GM21423 (cell line): ENCODE data around the gene STAP2.
"Not testable (repeated sequence)": the region's sequence is repeated elsewhere in the genome, so short reads cannot be mapped to it uniquely, and the experiment has no call there.

Experiments used
- ATAC-seq: cut with Tn5 transposase; IDR thresholded peaks from one replicate; pipeline ENCODE4 v1.9.1; 2021; ENCODE audit warnings: mild to moderate bottlenecking, moderate library complexity; ENCODE audit not compliant: unreplicated experiment

STAP2 gene

GRCh38 chr19:4358709-4359626 lies 20.3 kb upstream of the STAP2 start:
- ATAC-seq: no peak

GRCh38 chr19:4357921-4358326 lies 19.3 kb upstream of the STAP2 start:
- no peak for ATAC-seq

GRCh38 chr19:4357095-4357797 lies 18.6 kb upstream of the STAP2 start:
- ATAC-seq: no peak

DNA sequence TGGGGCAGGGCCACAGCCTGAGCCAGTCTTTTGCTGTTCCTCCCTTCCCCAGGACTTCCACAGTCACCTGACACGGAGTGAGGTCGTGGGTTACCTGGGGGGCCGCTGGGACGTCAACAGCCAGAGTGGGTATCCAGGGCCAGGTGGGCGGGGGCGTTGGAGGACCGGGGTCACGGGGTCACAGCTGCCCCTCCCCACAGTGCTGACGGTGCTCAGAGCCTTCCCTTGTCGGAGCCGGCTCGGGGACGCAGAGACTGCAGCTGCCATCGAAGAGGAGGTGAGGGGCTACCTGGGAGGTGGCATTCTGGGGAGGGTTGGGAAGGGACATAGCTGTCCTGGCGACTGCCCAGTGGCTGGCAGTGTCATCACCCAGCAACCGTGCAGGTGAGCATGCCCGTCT lies 16.3 kb upstream of the STAP2 start:
- ATAC-seq: no peak

DNA sequence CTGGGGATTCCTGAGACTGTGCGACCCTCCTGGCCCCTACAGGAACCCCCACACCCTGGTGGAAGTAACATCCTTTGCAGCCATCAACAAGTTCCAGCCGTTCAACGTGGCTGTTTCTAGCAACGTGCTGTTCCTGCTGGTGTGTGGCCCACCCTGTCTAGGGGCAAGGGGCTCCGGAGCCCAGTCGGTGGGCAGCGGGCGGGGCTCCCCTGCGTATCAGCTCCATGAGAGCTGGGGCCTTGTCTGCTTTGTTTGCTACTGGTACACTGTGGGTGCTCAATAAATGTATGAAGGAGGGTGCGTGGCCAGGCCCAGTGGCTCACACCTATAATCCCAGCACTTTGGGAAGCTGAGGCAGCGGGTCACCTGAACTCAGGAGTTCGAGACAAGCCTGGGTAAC lies 15.7 kb upstream of the STAP2 start:
- ATAC-seq: no peak

- no peak for ATAC-seq
Observed at GRCh38 chr19:4352701-4353121, 14.1 kb upstream of the STAP2 start.

GRCh38 chr19:4350726-4351125 lies 12.1 kb upstream of the STAP2 start:
- ATAC-seq: no peak

DNA sequence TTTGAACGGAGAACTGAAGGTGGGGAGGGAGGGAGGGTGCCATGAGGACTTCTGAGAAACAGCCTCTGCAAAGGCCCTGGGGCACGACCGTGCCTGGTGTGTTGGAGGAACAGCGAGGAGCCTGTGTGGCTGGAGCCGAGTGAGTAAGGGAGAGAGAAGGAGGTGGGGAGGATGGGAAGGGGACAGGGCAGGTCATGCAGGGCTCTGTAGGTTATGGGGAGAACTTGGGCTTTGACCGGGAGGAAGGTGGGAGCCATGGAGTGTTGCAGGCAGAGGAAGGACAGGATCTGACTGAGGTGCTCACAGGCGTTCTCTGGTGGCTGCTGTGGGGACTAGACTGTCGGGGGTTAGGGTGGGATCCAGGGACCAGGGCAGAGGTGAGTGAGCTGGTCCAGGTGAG lies 11.5 kb upstream of the STAP2 start:
- no peak for ATAC-seq

DNA sequence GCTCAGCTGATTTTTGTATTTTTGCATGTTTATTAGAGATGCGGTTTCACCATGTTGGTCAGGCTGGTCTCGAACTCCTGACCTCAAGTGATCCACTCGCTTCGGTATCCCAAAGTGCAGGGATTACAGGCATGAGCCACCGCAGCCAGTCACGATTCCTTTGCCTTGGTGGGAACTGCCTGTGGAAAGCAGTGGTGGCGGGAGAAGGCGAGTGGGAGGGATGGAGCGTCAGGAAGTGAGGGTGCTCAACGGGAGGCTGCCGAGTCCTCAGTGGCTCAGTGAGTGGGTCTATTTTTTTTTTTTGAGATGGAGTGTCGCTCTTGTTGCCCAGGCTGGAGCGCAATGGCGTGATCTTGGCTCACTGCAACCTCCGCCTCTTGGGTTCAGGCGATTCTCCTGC lies 10.6 kb upstream of the STAP2 start:
- ATAC-seq: not testable (repeated sequence)

DNA sequence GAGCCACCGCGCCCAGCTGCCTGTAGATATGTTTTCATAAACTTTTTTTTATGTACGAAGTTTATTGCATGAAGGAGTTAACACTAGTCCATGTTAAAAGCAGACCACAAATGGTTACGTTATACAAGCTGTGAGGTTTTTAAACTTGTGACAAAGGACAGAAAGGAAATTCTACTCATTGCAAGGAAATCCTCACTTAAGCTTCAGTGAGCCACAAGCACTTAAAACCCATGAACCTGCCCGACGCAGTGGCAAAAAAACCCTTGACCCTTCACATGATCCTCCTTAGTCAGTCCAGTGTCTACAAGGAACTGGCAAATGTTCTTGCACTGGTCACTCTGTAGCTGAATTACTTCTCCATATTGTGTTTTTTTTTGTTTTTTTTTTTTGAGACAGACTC lies 8.9 kb upstream of the STAP2 start:
- ATAC-seq: no peak

- no peak for ATAC-seq
Observed at GRCh38 chr19:4346020-4346383, 7.4 kb upstream of the STAP2 start.

DNA sequence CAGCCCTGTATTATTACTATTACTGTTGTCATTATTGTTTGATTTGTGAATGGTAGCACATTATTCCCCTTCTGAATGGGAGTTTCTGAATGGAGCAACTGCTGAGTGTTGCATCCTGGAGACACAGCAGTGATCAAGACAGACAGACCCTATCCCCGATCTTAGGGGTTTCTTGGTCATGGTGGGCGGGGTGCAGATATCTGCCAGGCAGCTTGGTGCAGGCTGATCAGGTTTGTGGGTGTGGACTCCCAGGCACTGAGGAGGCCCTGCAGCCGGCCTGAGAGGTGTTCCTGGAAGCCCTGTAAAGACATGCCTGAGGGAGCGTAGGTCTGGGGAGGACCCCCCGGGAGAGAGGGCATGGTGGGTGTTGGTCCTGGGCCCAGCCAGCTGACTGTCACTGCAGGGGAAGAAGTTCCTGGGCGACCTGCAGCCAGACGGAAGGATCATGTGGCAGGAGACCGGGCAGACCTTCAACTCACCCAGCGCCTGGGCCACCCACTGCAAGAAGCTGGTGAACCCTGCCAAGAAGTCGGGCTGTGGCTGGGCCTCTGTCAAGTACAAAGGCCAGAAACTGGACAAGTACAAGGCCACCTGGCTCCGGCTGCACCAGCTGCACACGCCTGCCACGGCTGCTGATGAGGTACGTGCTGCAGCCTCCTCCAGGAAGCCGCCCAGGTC lies 6.9 kb upstream of the STAP2 start:
- ATAC-seq: no peak

- peak; percentile 52 for ATAC-seq
Observed at GRCh38 chr19:4343370-4344307, 5.0 kb upstream of the STAP2 start, which contains the start of gene MPND. Gene MPND (plus strand): TSS chr19:4343562. CDS start chr19:4343594, 32 bp downstream.

GRCh38 chr19:4342615-4343369 lies 4.2 kb upstream of the STAP2 start:
- ATAC-seq: peak; percentile 85

DNA sequence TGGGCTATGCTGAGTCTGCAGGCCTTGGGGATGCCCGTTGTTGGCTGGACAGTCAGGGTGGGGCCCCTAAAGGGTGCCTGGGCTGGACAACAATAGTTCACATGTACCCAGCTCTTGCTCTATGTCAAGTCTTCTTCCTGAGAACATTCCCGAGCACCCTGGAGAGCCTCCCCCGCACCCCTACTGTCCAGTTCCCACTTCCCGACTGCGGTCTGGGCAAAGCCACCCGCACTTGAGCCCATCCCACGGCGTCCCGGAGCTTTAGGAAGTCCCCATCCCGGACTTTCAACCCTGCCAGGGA lies 3.6 kb upstream of the STAP2 start:
- ATAC-seq: no peak

DNA sequence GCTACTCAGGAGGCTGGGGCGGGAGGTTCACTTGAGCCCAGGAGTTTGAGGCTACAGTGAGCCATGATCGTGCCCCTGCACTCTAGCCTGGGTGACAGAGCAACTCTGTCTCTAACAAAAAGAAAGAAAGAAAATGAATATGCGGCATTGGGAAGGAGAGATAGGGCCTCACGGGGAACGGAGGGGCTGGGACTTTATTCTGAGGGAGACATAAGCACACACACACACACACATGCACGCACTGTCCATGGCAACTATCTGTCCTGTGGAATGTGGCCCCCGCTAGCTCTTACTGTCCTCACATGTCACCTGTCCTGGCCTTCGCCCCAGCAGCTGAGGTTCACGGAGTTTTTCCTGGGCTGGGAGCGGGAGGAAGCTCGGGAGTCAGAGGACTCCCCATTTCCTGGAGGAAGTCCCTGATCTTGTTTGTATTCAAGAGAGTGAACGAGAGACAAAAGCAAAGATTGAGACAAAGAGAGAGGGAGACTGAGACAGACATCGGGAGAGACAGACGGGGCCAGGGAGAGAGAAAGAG lies 654 bp downstream of the STAP2 start:
- ATAC-seq: no peak

DNA sequence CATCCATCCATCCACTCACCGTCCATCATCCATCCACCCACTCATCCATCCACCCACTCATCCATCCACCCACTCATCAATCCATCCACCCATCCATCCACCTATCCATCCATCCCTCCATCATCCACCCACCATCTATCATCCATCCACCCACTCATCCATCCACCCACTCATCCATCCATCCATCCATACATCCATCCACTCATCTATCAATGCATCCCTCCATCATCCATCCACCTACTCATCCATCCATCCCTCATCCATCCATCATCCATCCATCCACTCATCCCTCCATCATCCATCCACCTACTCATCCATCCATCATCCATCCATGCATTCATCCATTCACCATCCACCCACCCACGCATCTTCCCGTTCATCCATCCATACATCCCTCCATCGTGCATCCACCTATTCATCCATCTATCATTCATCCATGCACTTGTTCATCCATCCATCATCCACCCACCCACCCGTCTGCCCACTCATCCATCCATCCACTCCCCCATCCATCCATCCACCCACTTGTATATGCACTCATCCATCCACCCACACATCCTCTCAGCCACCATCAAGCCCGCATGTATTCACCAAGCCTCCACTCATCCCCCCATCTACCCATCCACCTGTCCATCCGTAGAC lies 3.6 kb downstream of the STAP2 start:
- ATAC-seq: no peak

GRCh38 chr19:4329858-4330257 lies 8.8 kb downstream of the STAP2 start:
- no peak for ATAC-seq

- ATAC-seq: not testable (repeated sequence)
Observed at GRCh38 chr19:4328991-4329681, 9.5 kb downstream of the STAP2 start.
